IPS-20b (cell line): ENCODE measurements around the gene LGR6.
"Not testable (repeated sequence)": the region's sequence is repeated elsewhere in the genome, so short reads cannot be mapped to it uniquely, and the experiment has no call there.

Source experiments
- H3K27ac ChIP-seq: one replicate; pipeline ENCODE4 v1.5.1; 2013; ENCODE audit warnings: low read length
- H3K27me3 ChIP-seq: 2 replicates; pipeline ENCODE4 v1.6.1; 2013; ENCODE audit warnings: mild to moderate bottlenecking, low read length, inconsistent platforms; ENCODE audit not compliant: insufficient read depth
- H3K36me3 ChIP-seq: 2 replicates; pipeline ENCODE4 v1.6.1; 2013; ENCODE audit warnings: low read depth, mild to moderate bottlenecking, inconsistent platforms, low read length, moderate library complexity; ENCODE audit not compliant: insufficient read depth
- H3K4me1 ChIP-seq: 2 replicates; pipeline ENCODE4 v1.6.1; 2013; ENCODE audit warnings: mild to moderate bottlenecking, control low read depth, inconsistent platforms, low read length, moderate library complexity; ENCODE audit not compliant: insufficient read depth
- H3K4me3 ChIP-seq: 2 replicates; pipeline ENCODE4 v1.5.1; 2013; ENCODE audit warnings: mild to moderate bottlenecking, low read length, inconsistent platforms
- H3K9ac ChIP-seq: 2 replicates; pipeline ENCODE4 v1.6.1; 2013; ENCODE audit warnings: low read depth, mild to moderate bottlenecking, inconsistent platforms, low read length, moderate library complexity
- H3K9me3 ChIP-seq: 2 replicates; pipeline ENCODE4 v1.6.1; 2013; ENCODE audit warnings: mild to moderate bottlenecking, low read depth, low read length, inconsistent platforms; ENCODE audit not compliant: insufficient read depth

The LGR6 gene

GRCh38 chr1:202233171-202233570 is 39.6 kb downstream of the LGR6 start:
- Histone ChIP-seq H3K9me3 (no peaks in the 10 kb centered on the region), H3K4me3 (no peak overlapping the region), H3K27me3 (no peaks in the 10 kb centered on the region), H3K4me1 (peaks cover 27% of the 10 kb centered on the region), H3K27ac (no peak overlapping the region), H3K36me3 (no peaks in the 10 kb centered on the region), H3K9ac (no peak overlapping the region)

GRCh38 chr1:202233804-202234203 is 40.2 kb downstream of the LGR6 start:
- H3K27ac ChIP-seq = no peak overlapping the region
- H3K27me3 ChIP-seq = no peaks in the 10 kb centered on the region
- peaks cover 27% of the 10 kb centered on the region for H3K4me1 ChIP-seq
- no peak overlapping the region for H3K4me3 ChIP-seq
- no peaks in the 10 kb centered on the region for H3K9me3 ChIP-seq
- H3K9ac ChIP-seq = no peak overlapping the region
- H3K36me3 ChIP-seq = no peaks in the 10 kb centered on the region

DNA sequence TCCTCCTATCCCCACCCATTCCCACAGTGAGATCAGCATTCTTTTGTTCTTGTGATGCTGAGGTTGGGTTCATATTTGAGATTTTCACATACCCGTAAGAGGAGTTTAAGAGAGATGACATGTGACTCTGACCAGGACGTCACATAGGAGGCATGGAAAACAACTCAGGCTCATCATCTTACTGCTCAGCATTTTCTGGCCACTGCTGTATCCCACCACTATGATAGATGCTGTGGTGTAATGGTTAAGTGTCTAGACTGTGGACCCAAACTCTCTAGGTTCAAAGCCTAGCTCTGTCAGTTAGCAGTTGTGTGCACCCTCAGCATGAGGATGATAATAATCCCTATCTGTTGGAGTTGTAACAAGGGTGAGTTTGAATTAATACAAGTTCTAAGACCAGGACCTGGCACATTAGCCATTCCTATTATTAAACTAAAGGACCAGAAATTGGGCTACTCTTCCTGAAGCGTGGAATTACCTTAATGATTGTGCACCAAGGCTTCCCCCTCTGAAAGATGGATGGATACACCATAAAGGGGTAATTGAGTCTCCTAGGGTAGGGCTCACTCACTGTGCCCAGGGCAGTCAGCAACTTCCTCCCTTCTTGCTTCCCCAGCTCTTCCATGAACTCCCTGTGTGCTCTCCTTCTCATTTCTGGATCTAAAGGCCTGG is 40.9 kb downstream of the LGR6 start:
- no peak overlapping the region for H3K4me3 ChIP-seq
- H3K36me3 ChIP-seq = no peaks in the 10 kb centered on the region
- no peak overlapping the region for H3K27ac ChIP-seq
- peaks cover 27% of the 10 kb centered on the region for H3K4me1 ChIP-seq
- no peak overlapping the region for H3K9ac ChIP-seq
- no peaks in the 10 kb centered on the region for H3K27me3 ChIP-seq
- no peaks in the 10 kb centered on the region for H3K9me3 ChIP-seq

DNA sequence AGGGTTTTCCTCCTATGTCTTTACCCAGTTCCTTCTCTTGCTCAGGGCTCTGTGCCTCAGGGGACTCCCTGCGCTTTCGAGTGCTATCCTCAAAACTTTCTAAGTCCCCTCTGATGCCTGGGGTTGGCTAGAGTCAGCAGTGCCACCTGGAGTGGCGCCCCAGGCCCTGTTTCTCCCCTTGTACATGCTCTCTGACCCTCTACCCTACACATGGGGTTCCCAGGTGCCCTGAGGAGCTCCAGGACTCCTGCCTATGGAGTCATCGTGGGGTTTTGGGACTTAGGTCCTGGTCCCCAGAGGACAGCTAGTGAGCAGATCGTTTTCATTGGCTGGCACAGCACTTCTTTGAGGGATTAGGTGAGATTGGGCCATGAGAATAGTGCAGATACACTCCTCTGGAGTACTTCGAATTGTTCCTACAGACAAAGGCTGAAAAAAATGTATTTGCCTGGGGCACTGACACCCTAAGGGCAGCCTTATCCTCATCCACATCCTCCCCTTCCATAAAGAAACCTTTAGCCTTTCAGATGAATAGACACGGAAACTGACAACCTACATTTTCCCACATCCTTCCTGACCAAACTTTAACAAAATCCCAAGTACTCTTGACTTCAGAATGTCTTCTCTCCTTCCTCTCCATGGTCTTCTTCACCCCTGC is 41.5 kb downstream of the LGR6 start:
- Histone ChIP-seq H3K9ac (no peak overlapping the region), H3K27ac (no peak overlapping the region), H3K27me3 (no peaks in the 10 kb centered on the region), H3K9me3 (no peaks in the 10 kb centered on the region), H3K36me3 (no peaks in the 10 kb centered on the region), H3K4me3 (no peak overlapping the region), H3K4me1 (peaks cover 27% of the 10 kb centered on the region)

DNA sequence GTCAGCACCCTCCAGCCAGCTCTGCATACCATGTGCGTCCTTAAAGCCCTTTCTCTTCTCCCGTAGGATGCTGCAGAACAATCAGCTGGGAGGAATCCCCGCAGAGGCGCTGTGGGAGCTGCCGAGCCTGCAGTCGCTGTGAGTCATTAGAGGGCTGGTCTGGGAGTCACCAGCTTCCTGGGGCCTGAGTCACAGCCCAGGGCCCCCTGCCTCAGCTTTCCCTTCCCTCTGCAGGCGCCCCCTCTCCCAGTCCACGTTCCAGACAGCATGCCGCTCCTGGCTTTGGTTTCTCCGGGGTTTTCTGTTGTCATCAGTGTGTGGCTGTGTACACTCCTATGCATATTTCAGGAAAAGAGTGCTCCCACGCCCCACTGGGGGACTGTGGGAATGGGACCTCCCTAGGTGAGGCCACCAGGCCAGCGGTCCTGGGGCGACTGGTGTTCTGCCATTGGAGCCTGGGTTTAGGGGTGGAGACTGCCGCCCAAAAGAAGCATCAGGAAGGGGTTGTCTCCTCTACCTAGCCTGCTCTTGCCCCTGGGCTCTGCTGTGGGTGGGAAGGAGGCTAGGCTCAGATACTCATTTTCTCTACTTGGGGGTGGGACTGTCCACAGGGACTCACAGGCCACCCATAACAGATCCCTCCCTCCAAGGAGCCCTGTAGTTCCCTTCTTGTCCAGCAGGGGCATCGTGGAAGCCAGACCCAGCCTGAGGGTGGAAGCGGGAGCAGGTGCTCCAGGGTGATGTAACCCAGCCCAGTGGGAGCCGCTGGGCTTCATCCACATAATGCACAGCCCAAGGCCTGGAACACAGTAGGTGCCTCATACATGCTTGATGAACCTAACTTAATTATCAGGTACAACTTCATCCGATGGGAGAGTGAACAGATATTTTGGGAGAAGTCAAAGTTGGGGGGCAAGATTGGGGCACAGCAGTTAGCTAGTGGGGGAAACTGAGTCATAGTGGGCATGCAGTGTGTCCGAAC is 42.5 kb downstream of the LGR6 start:
- H3K9ac ChIP-seq = no peak overlapping the region; the same call in 1 of the 2 replicates
- H3K9me3 ChIP-seq = no peaks in the 10 kb centered on the region
- H3K4me3 ChIP-seq = no peak overlapping the region; the same call in 1 of the 2 replicates
- no peak overlapping the region for H3K27ac ChIP-seq
- H3K4me1 ChIP-seq = peaks cover 27% of the 10 kb centered on the region
- no peaks in the 10 kb centered on the region for H3K27me3 ChIP-seq
- no peaks in the 10 kb centered on the region for H3K36me3 ChIP-seq

DNA sequence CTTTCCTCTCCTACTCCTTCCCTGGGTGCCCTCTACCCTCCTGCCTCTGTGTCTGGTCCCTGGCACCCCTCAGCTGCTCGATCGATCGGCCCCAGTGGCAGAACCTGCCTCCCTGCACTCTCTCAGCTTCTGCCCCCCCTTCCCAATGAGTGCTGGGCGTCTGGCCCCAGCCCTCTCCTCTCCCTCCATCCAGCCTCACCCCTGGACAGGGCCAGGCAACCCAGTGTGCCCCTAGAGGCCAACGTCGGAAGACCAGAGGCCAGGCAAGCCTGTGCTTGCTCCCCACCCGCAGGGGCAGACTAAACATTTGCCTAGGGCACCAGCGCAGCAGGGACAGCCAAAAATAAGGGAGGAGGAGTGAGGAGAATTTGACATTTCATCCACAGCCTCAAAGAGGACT is 43.5 kb downstream of the LGR6 start:
- H3K4me1 ChIP-seq = peaks cover 27% of the 10 kb centered on the region
- no peaks in the 10 kb centered on the region for H3K9me3 ChIP-seq
- H3K27me3 ChIP-seq = no peaks in the 10 kb centered on the region
- H3K27ac ChIP-seq = no peak overlapping the region
- H3K36me3 ChIP-seq = no peaks in the 10 kb centered on the region
- no peak overlapping the region; the same call in 1 of the 2 replicates for H3K4me3 ChIP-seq
- H3K9ac ChIP-seq = no peak overlapping the region; the same call in 1 of the 2 replicates

DNA sequence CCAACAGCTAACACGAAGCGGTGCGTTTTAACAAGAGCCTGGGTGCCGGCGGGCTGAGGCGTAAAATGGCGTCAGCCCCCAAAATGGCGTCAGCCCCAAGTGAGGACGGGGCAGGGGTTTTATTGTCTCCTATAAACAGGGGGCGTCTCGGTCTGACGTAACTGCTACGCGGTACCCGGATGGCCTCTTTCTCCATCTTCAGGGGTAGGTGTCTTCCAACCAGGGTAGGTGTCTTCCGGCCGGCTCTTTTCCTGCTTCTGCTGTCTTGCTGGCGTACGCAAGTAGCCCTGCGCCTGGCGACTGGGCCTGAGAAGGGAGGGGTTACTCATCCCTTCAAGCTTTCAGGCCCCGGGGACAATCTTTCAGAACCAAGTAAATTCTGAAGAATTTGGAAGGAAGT is 45.3 kb downstream of the LGR6 start:
- Histone ChIP-seq H3K4me1 (peaks cover 24% of the 10 kb centered on the region), H3K9ac (no peak overlapping the region), H3K4me3 (no peak overlapping the region), H3K27ac (no peak overlapping the region), H3K27me3 (no peaks in the 10 kb centered on the region), H3K36me3 (no peaks in the 10 kb centered on the region), H3K9me3 (no peaks in the 10 kb centered on the region)

GRCh38 chr1:202240226-202240625 is 46.6 kb downstream of the LGR6 start:
- peaks cover 20% of the 10 kb centered on the region for H3K4me1 ChIP-seq
- not testable (repeated sequence) for H3K9ac ChIP-seq, H3K27ac ChIP-seq, H3K9me3 ChIP-seq, H3K4me3 ChIP-seq, H3K27me3 ChIP-seq, H3K36me3 ChIP-seq

- H3K4me1 ChIP-seq = peaks cover 13% of the 10 kb centered on the region
- H3K27me3 ChIP-seq = no peaks in the 10 kb centered on the region
- no peaks in the 10 kb centered on the region for H3K36me3 ChIP-seq
- H3K27ac ChIP-seq = no peak overlapping the region
- no peak overlapping the region for H3K4me3 ChIP-seq
- H3K9me3 ChIP-seq = no peaks in the 10 kb centered on the region
- no peak overlapping the region for H3K9ac ChIP-seq
Measured at GRCh38 chr1:202240956-202241355, 47.4 kb downstream of the LGR6 start.

GRCh38 chr1:202241376-202242079 is 47.9 kb downstream of the LGR6 start:
- no peak overlapping the region for H3K4me3 ChIP-seq
- H3K4me1 ChIP-seq = peaks cover 8% of the 10 kb centered on the region
- no peaks in the 10 kb centered on the region for H3K9me3 ChIP-seq
- H3K27ac ChIP-seq = no peak overlapping the region
- H3K36me3 ChIP-seq = no peaks in the 10 kb centered on the region
- no peaks in the 10 kb centered on the region for H3K27me3 ChIP-seq
- H3K9ac ChIP-seq = no peak overlapping the region

DNA sequence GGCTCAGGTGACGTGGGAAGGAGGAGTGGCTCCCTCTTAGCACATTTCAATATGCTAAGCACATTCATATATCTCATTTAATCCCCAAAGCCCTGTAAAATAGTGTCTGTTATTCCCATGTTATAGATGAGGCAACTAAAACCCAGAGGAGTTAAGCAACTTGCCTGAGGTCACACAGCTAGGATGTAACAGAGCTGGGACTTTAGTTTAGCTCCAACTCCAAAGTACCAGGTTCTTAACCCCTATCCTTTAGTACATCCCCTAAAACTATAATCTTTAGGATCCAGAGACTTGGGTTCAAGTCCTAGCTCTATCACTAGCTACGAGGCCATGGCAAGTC is 48.5 kb downstream of the LGR6 start:
- Histone ChIP-seq H3K9me3 (no peaks in the 10 kb centered on the region), H3K4me3 (no peak overlapping the region), H3K27ac (no peak overlapping the region), H3K9ac (no peak overlapping the region), H3K4me1 (peaks cover 4% of the 10 kb centered on the region), H3K36me3 (no peaks in the 10 kb centered on the region), H3K27me3 (no peaks in the 10 kb centered on the region)
